Heart left ventricle (tissue), 16 donors: ENCODE data around the gene RASSF1. TPM values are rescaled to one million over a fixed set of nuclear protein-coding genes. Genes with fewer than 3 reads are reported as not detected.
A peak's percentile ranks its signal among the peaks of the same experiment; 100 is the strongest.

Experiments used
- ATAC-seq, 4 donors: fragments of 200-7000 bp; cut with Tn5 transposase; one replicate each; pipeline ENCODE4 v1.9.1; 2020 to 2022; ENCODE audit warnings: moderate library complexity in 4 of 4, mild to moderate bottlenecking in 3 of 4, moderate number of reproducible peaks in 1 of 4
- DNase-seq, 5 donors: peaks; one replicate each; pipeline ENCODE4 v3.0.0-alpha.2; 2020
- H3K27ac ChIP-seq, 12 donors: fragments of 200-600 bp; sonication (generic) in 4 of 12; one replicate each; pipeline versions ENCODE4 v1.5.0 to v1.8.0; 2016 to 2022; ENCODE audit warnings: mild to moderate bottlenecking in 2 of 12
- H3K27me3 ChIP-seq, 9 donors: fragments of 200-600 bp; sonication (generic) in 2 of 9; one replicate each; pipeline versions ENCODE4 v1.5.1 to v1.8.0; 2016 to 2022; ENCODE audit warnings: mild to moderate bottlenecking in 3 of 9
- H3K36me3 ChIP-seq, 9 donors: fragments of 200-600 bp; sonication (generic) in 2 of 9; one replicate each; pipeline versions ENCODE4 v1.5.0 to v1.8.0; 2018 to 2022; ENCODE audit warnings: mild to moderate bottlenecking in 2 of 9
- H3K4me1 ChIP-seq, 12 donors: fragments of 200-600 bp; sonication (generic) in 4 of 12; one replicate each; pipeline versions ENCODE4 v1.5.0 to v1.8.0; 2016 to 2022; ENCODE audit warnings: mild to moderate bottlenecking in 3 of 12
- H3K4me3 ChIP-seq, 12 donors: fragments of 200-600 bp; sonication (generic) in 4 of 12; one replicate each; pipeline versions ENCODE4 v1.5.0 to v1.8.0; 2017 to 2022; ENCODE audit warnings: mild to moderate bottlenecking in 9 of 12, moderate library complexity in 4 of 12
- H3K9me3 ChIP-seq, 12 donors: fragments of 200-600 bp; sonication (generic) in 4 of 12; one replicate each; pipeline versions ENCODE4 v1.5.0 to v1.8.0; 2016 to 2022; ENCODE audit warnings: mild to moderate bottlenecking in 1 of 12
- POLR2A ChIP-seq, 2 donors: fragments of 450-650 bp; IDR thresholded peaks; one replicate each; pipeline ENCODE4 v1.6.1; 2017; ENCODE audit warnings: antibody characterized with exemption in 2 of 2, mild to moderate bottlenecking in 2 of 2, moderate library complexity in 2 of 2
- WGBS, 4 donors: extraction: QIAGEN DNeasy Blood & Tissue Kit in 2 of 4; methylation state at CpG; one replicate each; pipeline versions ENCODE4 v1.1.5 to v1.1.7; 2013 to 2018; 5-methylcytosine and 5-hydroxymethylcytosine counted together
- intact Hi-C, 10 donors: fragments of 100-400 bp; cut with DNase I; formaldehyde crosslinking; loops; one replicate each; pipeline versions ENCODE4 v1.11.1 to v1.14.2; 2022
- polyA plus RNA-seq, 2 donors: library from polyadenylated mRNA; stranded (reverse); fragments of 200-250 nt; gene quantifications; one replicate each; pipeline ENCODE4 v1.2.3, GENCODE V29; 2013
- total RNA-seq, 9 donors: library from RNA; depleted of rRNA in 2 of 9; stranded (reverse); fragments of >200 nt in 2 of 9; fragmentation: NEBNext Ultra II Directional in 3 of 9; extraction: Animal tissue kit (Norgen Biotek cat#: 25700) in 3 of 9; gene quantifications; one replicate each; pipeline versions ENCODE4 v1.1.0 to v1.2.4, GENCODE V29; 2016 to 2023
- TF ChIP-seq, protein P1 (sequence below), 12 donors: fragments of 200-600 bp; sonication (generic) in 4 of 12; IDR thresholded peaks; one replicate each; pipeline versions ENCODE4 v1.5.0 to v1.8.0; 2018 to 2022; ENCODE audit warnings: antibody characterized with exemption in 12 of 12, mild to moderate bottlenecking in 5 of 12
- donor health status: ischemic (EF 13 %, LVEDD 7.1; RV severe dilation, severe dysfunction).
- donor health status: healthy with polysubstance abuse.
- donor health status: DM: no; HTN: yes; CAD: no.
- donor health status: DM: no; HTN: no; CAD: no.
- donor health status: ischemic (EF 25% LVEDD 6.9; RV normal size, moderate dysfunction).
- donor health status: ischemic (EF 25% LVEDD 5.7; RV mildly dilated, moderate dysfunction).
- donor health status: healthy.
- donor health status: DM: yes; HTN: yes; CAD: no.
- donor health status: ischemic (EF 35%, LVEDD 5.7; RV mildly dilated, moderate dysfunction).
- donor health status: nonischemic (EF 11% LVEDD 7.7; RV severe dilation, severe dysfunction).
- donor health status: DM: yes; HTN: yes; CAD: no.
- donor health status: PGD.
- donor health status: ischemic (EF 29% LVEDD 5.4; RV normal size, mild dysfunction).
- donor health status: nonischemic (EF 23%, LVEDD 6.1; RV moderate dilation, normal function).

Gene RASSF1
- total and polyA plus RNA-seq, 11 donors, result 7.9 to 58.6 (median 14.2) TPM

DNA sequence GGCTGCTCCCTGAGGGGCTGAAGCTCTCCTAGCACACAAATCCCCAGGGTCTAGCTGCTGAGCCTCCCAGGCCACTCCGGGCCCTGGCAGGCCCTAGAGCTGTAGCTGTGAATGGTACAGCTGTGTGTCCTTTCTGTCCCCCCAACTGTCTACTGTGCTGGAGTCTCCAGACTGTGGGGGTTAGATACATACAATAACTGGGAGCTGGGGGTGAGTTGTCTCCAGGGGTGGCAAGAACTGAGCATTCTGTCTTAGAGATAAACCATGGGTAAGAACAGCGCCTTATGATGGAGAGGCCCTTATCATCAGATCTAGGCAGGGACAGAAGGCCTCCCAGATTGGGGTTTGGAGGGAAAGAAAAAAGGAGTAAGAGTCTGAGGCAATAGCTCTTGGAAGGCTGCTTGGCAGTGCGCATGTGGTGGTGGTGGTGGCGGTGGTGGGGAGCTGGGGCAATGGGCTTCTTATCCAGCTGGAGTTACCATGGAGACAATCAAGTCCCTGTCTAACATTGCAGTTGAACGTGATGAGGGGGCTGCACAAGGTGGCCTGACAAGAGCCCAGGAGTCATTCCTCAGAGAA is 13.6 kb upstream of the RASSF1 start:
- WGBS, 4 donors, result 72 to 80% (median 78%) methylated on average over 5 of the region's 5 CpGs
- no peak for TF ChIP-seq POLR2A (IDR thresholded peaks at IDR 0.05)
- TF ChIP-seq, protein P1, sequence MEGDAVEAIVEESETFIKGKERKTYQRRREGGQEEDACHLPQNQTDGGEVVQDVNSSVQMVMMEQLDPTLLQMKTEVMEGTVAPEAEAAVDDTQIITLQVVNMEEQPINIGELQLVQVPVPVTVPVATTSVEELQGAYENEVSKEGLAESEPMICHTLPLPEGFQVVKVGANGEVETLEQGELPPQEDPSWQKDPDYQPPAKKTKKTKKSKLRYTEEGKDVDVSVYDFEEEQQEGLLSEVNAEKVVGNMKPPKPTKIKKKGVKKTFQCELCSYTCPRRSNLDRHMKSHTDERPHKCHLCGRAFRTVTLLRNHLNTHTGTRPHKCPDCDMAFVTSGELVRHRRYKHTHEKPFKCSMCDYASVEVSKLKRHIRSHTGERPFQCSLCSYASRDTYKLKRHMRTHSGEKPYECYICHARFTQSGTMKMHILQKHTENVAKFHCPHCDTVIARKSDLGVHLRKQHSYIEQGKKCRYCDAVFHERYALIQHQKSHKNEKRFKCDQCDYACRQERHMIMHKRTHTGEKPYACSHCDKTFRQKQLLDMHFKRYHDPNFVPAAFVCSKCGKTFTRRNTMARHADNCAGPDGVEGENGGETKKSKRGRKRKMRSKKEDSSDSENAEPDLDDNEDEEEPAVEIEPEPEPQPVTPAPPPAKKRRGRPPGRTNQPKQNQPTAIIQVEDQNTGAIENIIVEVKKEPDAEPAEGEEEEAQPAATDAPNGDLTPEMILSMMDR (IDR thresholded peaks at IDR 0.05), result no peak
- Histone ChIP-seq H3K27ac (no peak overlapping the region), H3K4me3 (no peak overlapping the region), H3K36me3 (peaks cover 0 to 54% (median 38%) of the 10 kb centered on the region in 9 donors), H3K9me3 (no peaks in the 10 kb centered on the region), H3K4me1 (peaks cover 24 to 78% (median 60%) of the 10 kb centered on the region in 12 donors), H3K27me3 (no peaks in the 10 kb centered on the region)
- ATAC-seq (no peak), DNase-seq (no peak)
- intact Hi-C loops, result loop anchor here in 2 of 10 donors (5.0 to 10.0 kb wide), 3 partner anchors 258 to 1611 kb away; partner anchors contain the start of genes CISH (in 1 of the 2), MANF (in 1 of the 2) and PCBP4 (in 1 of the 2)

DNA sequence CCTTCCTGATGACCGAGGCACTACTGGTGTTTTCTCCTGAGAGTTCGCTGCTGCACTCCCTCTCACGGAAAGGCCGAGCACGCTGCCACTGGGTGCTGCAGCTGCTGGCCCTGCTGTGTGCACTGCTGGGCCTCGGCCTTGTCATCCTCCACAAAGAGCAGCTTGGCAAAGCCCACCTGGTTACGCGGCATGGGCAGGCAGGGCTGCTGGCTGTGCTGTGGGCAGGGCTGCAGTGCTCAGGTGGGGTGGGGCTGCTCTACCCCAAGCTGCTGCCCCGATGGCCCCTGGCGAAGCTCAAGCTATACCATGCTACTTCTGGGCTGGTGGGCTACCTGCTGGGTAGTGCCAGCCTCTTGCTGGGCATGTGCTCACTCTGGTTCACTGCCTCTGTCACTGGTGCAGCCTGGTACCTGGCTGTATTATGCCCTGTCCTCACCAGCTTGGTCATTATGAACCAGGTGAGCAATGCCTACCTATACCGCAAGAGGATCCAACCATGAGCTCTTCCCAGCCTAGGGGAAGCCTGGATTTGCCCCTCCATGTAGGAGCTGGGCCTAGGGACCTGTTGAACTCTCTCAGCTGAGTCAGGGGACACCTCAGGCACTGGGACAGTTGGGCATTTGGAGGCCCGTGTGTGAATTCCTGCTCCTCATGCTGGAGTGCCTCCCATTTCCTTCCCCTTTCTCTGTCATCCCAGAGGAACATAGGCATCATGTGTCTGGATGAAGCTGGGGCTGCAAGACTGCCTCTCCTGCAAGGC is 12.8 kb upstream of the RASSF1 start:
- Histone ChIP-seq H3K9me3 (no peaks in the 10 kb centered on the region), H3K4me3 (no peak overlapping the region), H3K27me3 (no peaks in the 10 kb centered on the region), H3K27ac (no peak overlapping the region), H3K4me1 (peaks cover 24 to 78% (median 59%) of the 10 kb centered on the region in 12 donors), H3K36me3 (peaks cover 0 to 59% (median 38%) of the 10 kb centered on the region in 9 donors)
- intact Hi-C loops, result loop anchor here in 2 of 10 donors (5.0 to 10.0 kb wide), 3 partner anchors 259 to 1611 kb away; partner anchors contain the start of genes CISH (in 1 of the 2), MANF (in 1 of the 2) and PCBP4 (in 1 of the 2)
- DNase-seq (no peak), ATAC-seq (no peak)
- 77 to 84% (median 82%) methylated on average over 10 to 12 of the region's 12 CpGs for WGBS, 4 donors
- TF ChIP-seq, protein P1 (IDR thresholded peaks at IDR 0.05), result no peak
- TF ChIP-seq POLR2A (IDR thresholded peaks at IDR 0.05), result no peak

DNA sequence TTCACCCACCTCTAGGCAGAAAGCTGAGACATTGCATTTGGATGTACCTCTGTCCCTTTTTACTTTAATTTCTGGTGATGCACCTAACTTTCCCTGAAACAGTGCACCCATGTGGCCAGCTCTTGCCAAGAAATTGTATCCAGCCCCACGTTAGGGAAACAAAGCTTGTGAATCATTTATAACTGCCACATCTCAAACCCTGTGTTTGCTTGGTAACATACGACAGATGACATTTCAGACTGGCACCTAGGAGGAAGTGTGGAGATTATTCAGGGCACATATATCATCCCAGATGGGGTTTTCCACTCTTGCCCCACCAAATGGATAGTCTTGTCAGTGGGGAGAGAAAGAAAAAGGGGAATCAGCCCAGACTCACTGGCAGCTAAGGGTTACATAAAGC is 12.1 kb upstream of the RASSF1 start:
- Histone ChIP-seq H3K9me3 (no peaks in the 10 kb centered on the region), H3K27ac (no peak overlapping the region), H3K27me3 (no peaks in the 10 kb centered on the region), H3K36me3 (peaks cover 0 to 64% (median 40%) of the 10 kb centered on the region in 9 donors), H3K4me1 (peaks cover 21 to 72% (median 53%) of the 10 kb centered on the region in 12 donors), H3K4me3 (no peak overlapping the region)
- ATAC-seq, result no peak
- 35 to 49% (median 45%) methylated on average over 2 of the region's 2 CpGs for WGBS, 4 donors
- no peak for DNase-seq
- intact Hi-C loops, result loop anchor here in 2 of 10 donors (5.0 to 10.0 kb wide), 3 partner anchors 260 to 1612 kb away; partner anchors contain the start of genes CISH (in 1 of the 2), MANF (in 1 of the 2) and PCBP4 (in 1 of the 2)
- TF ChIP-seq, protein P1 (IDR thresholded peaks at IDR 0.05), result peak in 1 of 12 donors; percentile 5
- TF ChIP-seq POLR2A (IDR thresholded peaks at IDR 0.05), result no peak

DNA sequence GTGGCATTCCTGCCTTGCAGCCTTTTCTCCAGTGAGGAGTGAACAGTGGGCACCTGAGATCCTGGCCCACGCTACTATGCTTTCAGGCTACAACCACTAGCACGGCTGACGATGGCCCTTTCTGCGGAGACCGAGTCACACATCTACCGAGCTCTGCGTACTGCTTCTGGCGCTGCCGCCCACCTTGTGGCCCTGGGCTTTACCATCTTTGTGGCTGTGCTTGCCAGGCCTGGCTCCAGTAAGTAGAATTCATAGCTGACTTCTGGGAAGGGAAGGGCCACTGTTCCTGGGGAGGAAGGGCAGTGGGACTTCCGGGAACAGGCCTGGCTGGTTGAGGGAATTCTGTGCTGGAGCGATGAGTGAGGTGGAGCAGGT is 10.7 kb upstream of the RASSF1 start:
- intact Hi-C loops, result loop anchor here in 2 of 10 donors (5.0 to 10.0 kb wide), 3 partner anchors 261 to 1613 kb away; partner anchors contain the start of genes CISH (in 1 of the 2), MANF (in 1 of the 2) and PCBP4 (in 1 of the 2)
- Histone ChIP-seq H3K9me3 (no peaks in the 10 kb centered on the region), H3K4me3 (peak overlapping the region; percentile 24 to 95 (median 84)), H3K4me1 (peaks cover 11 to 63% (median 41%) of the 10 kb centered on the region in 12 donors), H3K27me3 (no peaks in the 10 kb centered on the region), H3K36me3 (peaks cover 0 to 57% (median 40%) of the 10 kb centered on the region in 9 donors), H3K27ac (peak overlapping the region in 11 of 12 donors; percentile 91 to 98 (median 95))
- 52 to 73% (median 56%) methylated on average over 11 of the region's 11 CpGs for WGBS, 4 donors
- no peak for TF ChIP-seq POLR2A (IDR thresholded peaks at IDR 0.05)
- TF ChIP-seq, protein P1 (IDR thresholded peaks at IDR 0.05), result no peak
- ATAC-seq (peak in 1 of 4 donors; percentile 0), DNase-seq (no peak)
